ENCODE measurements around the gene PRAF2.

- TF ChIP-seq CTCF (IDR thresholded peaks at IDR 0.05; ENCODE audit: low read length): no peak
- TF ChIP-seq EZH2phosphoT487 (IDR thresholded peaks at IDR 0.05; ENCODE audit: low read length): no peak
- no peak for TF ChIP-seq EZH2 (optimal IDR thresholded peaks at IDR 0.05; ENCODE audit: low read depth, low read length)
Observed at GRCh38 chrX:49110417-49110816, 36.6 kb upstream of the PRAF2 start.
